ENCODE results near the gene RHCE. TPM values are rescaled to one million over a fixed set of nuclear protein-coding genes. Genes with fewer than 3 reads are reported as not detected.

RHCE gene
- total and polyA plus RNA-seq, 4 donors = 0.12 to 3.1 (median 0.28) TPM

DNA sequence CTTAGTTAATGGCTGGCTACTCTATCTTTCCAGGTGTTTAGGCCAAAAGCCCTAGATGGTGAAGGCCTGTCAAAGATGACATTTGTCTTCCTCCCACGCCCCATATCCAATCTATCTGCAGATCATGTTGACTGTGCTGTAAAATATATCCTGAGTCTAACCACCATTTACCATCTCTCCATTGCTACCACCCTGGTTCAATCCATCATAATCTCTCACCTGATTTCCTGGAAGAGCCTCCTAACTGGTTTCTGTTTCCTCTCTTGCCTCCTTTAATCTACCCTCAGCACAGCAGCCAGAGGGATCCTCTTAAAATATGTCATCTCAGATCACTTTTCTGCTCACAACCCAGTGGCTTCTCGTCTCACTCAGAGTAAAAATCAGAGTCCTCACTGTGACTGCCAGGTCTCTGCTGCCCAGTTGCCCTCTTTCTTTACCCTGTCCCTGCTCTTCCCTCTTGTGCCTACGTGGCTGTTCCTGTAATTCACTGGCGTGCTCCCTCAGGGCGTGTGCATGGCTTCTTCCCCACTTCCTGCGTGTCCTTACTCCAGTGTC is 64.7 kb downstream of the RHCE start:
- 77% methylated on average over 6 of the region's 6 CpGs for WGBS, 2 donors
- no peaks in the 10 kb centered on the region for H3K9me3 ChIP-seq (ENCODE audit: control insufficient read depth in 4 of 4, insufficient read depth in 3 of 4, low read length in 3 of 4)
- no peaks in the 10 kb centered on the region for H3K27me3 ChIP-seq (ENCODE audit: control insufficient read depth in 3 of 3, insufficient read depth in 3 of 3, low read length in 2 of 3)
- H3K36me3 ChIP-seq (ENCODE audit: control insufficient read depth in 4 of 4, insufficient read depth in 4 of 4, low read length in 4 of 4) = peaks cover 7 to 23% (median 20%) of the 10 kb centered on the region in 4 donors
- TF ChIP-seq, protein P1, sequence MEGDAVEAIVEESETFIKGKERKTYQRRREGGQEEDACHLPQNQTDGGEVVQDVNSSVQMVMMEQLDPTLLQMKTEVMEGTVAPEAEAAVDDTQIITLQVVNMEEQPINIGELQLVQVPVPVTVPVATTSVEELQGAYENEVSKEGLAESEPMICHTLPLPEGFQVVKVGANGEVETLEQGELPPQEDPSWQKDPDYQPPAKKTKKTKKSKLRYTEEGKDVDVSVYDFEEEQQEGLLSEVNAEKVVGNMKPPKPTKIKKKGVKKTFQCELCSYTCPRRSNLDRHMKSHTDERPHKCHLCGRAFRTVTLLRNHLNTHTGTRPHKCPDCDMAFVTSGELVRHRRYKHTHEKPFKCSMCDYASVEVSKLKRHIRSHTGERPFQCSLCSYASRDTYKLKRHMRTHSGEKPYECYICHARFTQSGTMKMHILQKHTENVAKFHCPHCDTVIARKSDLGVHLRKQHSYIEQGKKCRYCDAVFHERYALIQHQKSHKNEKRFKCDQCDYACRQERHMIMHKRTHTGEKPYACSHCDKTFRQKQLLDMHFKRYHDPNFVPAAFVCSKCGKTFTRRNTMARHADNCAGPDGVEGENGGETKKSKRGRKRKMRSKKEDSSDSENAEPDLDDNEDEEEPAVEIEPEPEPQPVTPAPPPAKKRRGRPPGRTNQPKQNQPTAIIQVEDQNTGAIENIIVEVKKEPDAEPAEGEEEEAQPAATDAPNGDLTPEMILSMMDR (IDR thresholded peaks at IDR 0.05; ENCODE audit: control extremely low read depth, extremely low read depth) = no peak
- peaks cover 0 to 3% (median 0%) of the 10 kb centered on the region in 5 donors for H3K4me1 ChIP-seq (ENCODE audit: control insufficient read depth in 5 of 5, insufficient read depth in 5 of 5, low read length in 5 of 5)
- H3K4me3 ChIP-seq = no peak overlapping the region
- no peak for ATAC-seq (ENCODE audit: insufficient read depth, low FRiP score)
- no peak for DNase-seq
- H3K27ac ChIP-seq (ENCODE audit: low read depth in 1 of 2, low read length in 1 of 2) = peak overlapping the region in 1 of 2 donors; percentile 16
- no peak overlapping the region for H3K9ac ChIP-seq (ENCODE audit: insufficient read depth in 1 of 2, low read length in 2 of 2)

DNA sequence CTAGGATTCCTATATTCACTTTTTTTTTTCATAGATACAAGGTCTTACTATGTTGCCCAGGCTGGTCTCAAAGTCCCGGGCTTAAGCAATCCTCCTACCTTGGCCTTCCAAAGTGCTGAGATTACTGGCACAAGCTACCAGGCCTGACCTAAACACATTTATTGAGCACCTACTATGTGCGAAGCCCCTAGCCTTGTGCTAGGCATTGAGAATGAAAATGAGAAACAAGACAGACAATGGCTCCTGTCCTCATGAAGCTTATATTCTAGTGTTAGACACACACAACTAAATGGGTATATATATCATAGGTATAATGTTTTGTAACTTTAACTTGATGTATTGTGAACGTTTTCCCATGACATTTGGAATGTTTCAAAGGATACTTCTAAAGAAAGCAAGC is 71.0 kb downstream of the RHCE start:
- H3K4me1 ChIP-seq (ENCODE audit: control insufficient read depth in 5 of 5, insufficient read depth in 5 of 5, low read length in 5 of 5) = peaks cover 0 to 2% (median 0%) of the 10 kb centered on the region in 5 donors
- H3K27me3 ChIP-seq (ENCODE audit: control insufficient read depth in 3 of 3, insufficient read depth in 3 of 3, low read length in 2 of 3) = no peaks in the 10 kb centered on the region
- ATAC-seq (ENCODE audit: insufficient read depth, low FRiP score) (no peak), DNase-seq (no peak)
- H3K27ac ChIP-seq (ENCODE audit: low read depth in 1 of 2, low read length in 1 of 2) = no peak overlapping the region
- TF ChIP-seq, protein P1 (IDR thresholded peaks at IDR 0.05; ENCODE audit: control extremely low read depth, extremely low read depth) = no peak
- no peak overlapping the region for H3K4me3 ChIP-seq
- peaks cover 8 to 26% (median 15%) of the 10 kb centered on the region in 4 donors for H3K36me3 ChIP-seq (ENCODE audit: control insufficient read depth in 4 of 4, insufficient read depth in 4 of 4, low read length in 4 of 4)
- H3K9me3 ChIP-seq (ENCODE audit: control insufficient read depth in 4 of 4, insufficient read depth in 3 of 4, low read length in 3 of 4) = no peaks in the 10 kb centered on the region
- 96 to 98% methylated on average over 3 of the region's 3 CpGs for WGBS, 2 donors
- H3K9ac ChIP-seq (ENCODE audit: insufficient read depth in 1 of 2, low read length in 2 of 2) = no peak overlapping the region

DNA sequence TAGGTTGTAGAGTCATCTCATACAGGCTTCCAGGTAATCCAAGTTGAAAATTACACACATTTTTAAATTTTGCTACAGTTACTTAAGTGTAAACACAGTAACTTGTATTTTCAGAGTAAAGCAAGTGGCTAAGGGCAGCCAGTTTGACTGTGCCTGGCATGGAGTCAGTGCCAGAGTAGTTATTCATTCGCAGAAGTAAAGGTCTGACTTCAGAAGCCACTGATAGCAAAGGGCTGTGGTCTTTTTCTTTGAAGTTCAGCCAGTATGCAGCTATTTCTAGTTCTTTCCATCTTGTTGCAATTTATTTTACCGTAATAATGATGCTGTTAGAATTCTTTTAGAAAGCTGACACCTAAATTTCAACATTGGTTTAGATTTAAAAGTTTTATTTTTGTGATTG is 73.1 kb downstream of the RHCE start:
- no peak overlapping the region for H3K9ac ChIP-seq (ENCODE audit: insufficient read depth in 1 of 2, low read length in 2 of 2)
- H3K9me3 ChIP-seq (ENCODE audit: control insufficient read depth in 4 of 4, insufficient read depth in 3 of 4, low read length in 3 of 4) = no peaks in the 10 kb centered on the region
- no peaks in the 10 kb centered on the region for H3K27me3 ChIP-seq (ENCODE audit: control insufficient read depth in 3 of 3, insufficient read depth in 3 of 3, low read length in 2 of 3)
- no peaks in the 10 kb centered on the region for H3K4me1 ChIP-seq (ENCODE audit: control insufficient read depth in 5 of 5, insufficient read depth in 5 of 5, low read length in 5 of 5)
- DNase-seq (peak in 1 of 3 donors; percentile 6), ATAC-seq (ENCODE audit: insufficient read depth, low FRiP score) (no peak)
- TF ChIP-seq, protein P1 (IDR thresholded peaks at IDR 0.05; ENCODE audit: control extremely low read depth, extremely low read depth) = no peak
- no peak overlapping the region for H3K27ac ChIP-seq (ENCODE audit: low read depth in 1 of 2, low read length in 1 of 2)
- H3K4me3 ChIP-seq = no peak overlapping the region
- H3K36me3 ChIP-seq (ENCODE audit: control insufficient read depth in 4 of 4, insufficient read depth in 4 of 4, low read length in 4 of 4) = peaks cover 8 to 31% (median 16%) of the 10 kb centered on the region in 4 donors
- WGBS, 2 donors = 87 to 93% methylated on average over 2 of the region's 2 CpGs

DNA sequence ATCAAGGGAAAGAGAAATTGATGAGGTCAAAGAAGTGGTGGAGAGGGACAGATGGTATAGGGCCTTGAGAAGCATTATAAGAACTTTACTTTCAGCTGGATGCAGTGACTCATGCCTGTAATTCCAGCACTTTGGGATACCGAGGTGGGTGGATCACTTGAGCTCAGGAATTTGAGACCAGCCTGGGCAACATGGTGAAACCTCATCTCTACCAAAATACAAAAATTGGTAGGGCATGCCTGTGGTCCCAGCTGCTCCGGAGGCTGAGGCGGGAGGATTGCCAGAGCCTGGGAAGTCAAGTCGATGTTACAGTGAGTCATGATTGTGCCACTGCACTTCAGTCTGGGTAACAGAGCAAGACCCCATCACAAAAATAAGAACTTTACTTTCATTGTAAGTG is 76.8 kb downstream of the RHCE start:
- Histone ChIP-seq H3K4me1 (ENCODE audit: control insufficient read depth in 5 of 5, insufficient read depth in 5 of 5, low read length in 5 of 5) (peaks cover 0 to 6% (median 0%) of the 10 kb centered on the region in 5 donors), H3K9me3 (ENCODE audit: control insufficient read depth in 4 of 4, insufficient read depth in 3 of 4, low read length in 3 of 4) (no peaks in the 10 kb centered on the region), H3K36me3 (ENCODE audit: control insufficient read depth in 4 of 4, insufficient read depth in 4 of 4, low read length in 4 of 4) (peaks cover 8 to 23% (median 12%) of the 10 kb centered on the region in 4 donors), H3K27me3 (ENCODE audit: control insufficient read depth in 3 of 3, insufficient read depth in 3 of 3, low read length in 2 of 3) (no peaks in the 10 kb centered on the region), H3K9ac (ENCODE audit: insufficient read depth in 1 of 2, low read length in 2 of 2) (no peak overlapping the region), H3K4me3 (no peak overlapping the region), H3K27ac (ENCODE audit: low read depth in 1 of 2, low read length in 1 of 2) (no peak overlapping the region)
- TF ChIP-seq, protein P1 (IDR thresholded peaks at IDR 0.05; ENCODE audit: control extremely low read depth, extremely low read depth) = no peak
- WGBS, 2 donors = 85 to 93% methylated on average over 4 of the region's 4 CpGs
- ATAC-seq (ENCODE audit: insufficient read depth, low FRiP score) (no peak), DNase-seq (no peak)

Data from lung (tissue), 12 donors.